Measurements from ENCODE around the gene GALNT17. TPM values are rescaled to one million over a fixed set of nuclear protein-coding genes. Genes with fewer than 3 reads are reported as not detected.

GALNT17 gene
- total RNA-seq, 2 donors from 2014 or later, result 0.82 to 4.0 TPM

- H3K27me3 ChIP-seq, result no peaks in the 10 kb centered on the region
- H3K4me3 ChIP-seq, result no peak overlapping the region
- no peak for TF ChIP-seq CTCF (IDR thresholded peaks at IDR 0.05)
- DNase-seq (ENCODE audit: low spot score), result no peak
- H3K36me3 ChIP-seq, result no peaks in the 10 kb centered on the region
- H3K4me1 ChIP-seq, result no peaks in the 10 kb centered on the region
- H3K27ac ChIP-seq, result no peak overlapping the region
- peaks cover 4 to 18% of the 10 kb centered on the region in 2 donors for H3K9me3 ChIP-seq
Observed at GRCh38 chr7:71411475-71411874, 279.5 kb downstream of the GALNT17 start.

GRCh38 chr7:71414490-71414889, 282.5 kb downstream of the GALNT17 start:
- H3K27ac ChIP-seq, result no peak overlapping the region
- no peak overlapping the region for H3K4me3 ChIP-seq
- H3K27me3 ChIP-seq, result no peaks in the 10 kb centered on the region
- no peaks in the 10 kb centered on the region for H3K36me3 ChIP-seq
- DNase-seq (ENCODE audit: low spot score), result no peak
- H3K4me1 ChIP-seq, result no peaks in the 10 kb centered on the region
- peaks cover 3 to 12% of the 10 kb centered on the region in 2 donors for H3K9me3 ChIP-seq
- TF ChIP-seq CTCF (IDR thresholded peaks at IDR 0.05), result no peak

- no peak overlapping the region for H3K4me3 ChIP-seq
- no peak overlapping the region for H3K27ac ChIP-seq
- H3K4me1 ChIP-seq, result no peaks in the 10 kb centered on the region
- no peak for DNase-seq (ENCODE audit: low spot score)
- no peak for TF ChIP-seq CTCF (IDR thresholded peaks at IDR 0.05)
- no peaks in the 10 kb centered on the region for H3K27me3 ChIP-seq
- no peaks in the 10 kb centered on the region for H3K36me3 ChIP-seq
- no peaks in the 10 kb centered on the region for H3K9me3 ChIP-seq
Observed at GRCh38 chr7:71419546-71420337, 287.8 kb downstream of the GALNT17 start.

GRCh38 chr7:71422104-71422503, 290.2 kb downstream of the GALNT17 start:
- Histone ChIP-seq H3K27ac (no peak overlapping the region), H3K4me3 (no peak overlapping the region), H3K36me3 (no peaks in the 10 kb centered on the region), H3K9me3 (no peaks in the 10 kb centered on the region), H3K4me1 (no peaks in the 10 kb centered on the region), H3K27me3 (no peaks in the 10 kb centered on the region)
- TF ChIP-seq CTCF (IDR thresholded peaks at IDR 0.05), result no peak
- DNase-seq (ENCODE audit: low spot score), result no peak

GRCh38 chr7:71424166-71425035, 292.5 kb downstream of the GALNT17 start:
- no peaks in the 10 kb centered on the region for H3K4me1 ChIP-seq
- no peak overlapping the region for H3K27ac ChIP-seq
- H3K36me3 ChIP-seq, result no peaks in the 10 kb centered on the region
- H3K9me3 ChIP-seq, result no peaks in the 10 kb centered on the region
- TF ChIP-seq CTCF (IDR thresholded peaks at IDR 0.05), result no peak
- DNase-seq (ENCODE audit: low spot score), result no peak
- H3K4me3 ChIP-seq, result no peak overlapping the region
- no peaks in the 10 kb centered on the region for H3K27me3 ChIP-seq
